ENCODE results near the gene ARHGAP31.

- TF ChIP-seq POLR2A (IDR thresholded peaks at IDR 0.05): no peak
- no peak for TF ChIP-seq CTCF (IDR thresholded peaks at IDR 0.05)
- no peak for TF ChIP-seq POLR2AphosphoS5 (IDR thresholded peaks at IDR 0.05)
- TF ChIP-seq EP300 (IDR thresholded peaks at IDR 0.05): no peak
Measured at GRCh38 chr3:119396870-119397269, 102.7 kb downstream of the ARHGAP31 start.

Data from stomach (tissue), 4 donors.